Measurements from ENCODE around the gene ZIC1. TPM values are rescaled to one million over a fixed set of nuclear protein-coding genes. Genes with fewer than 3 reads are reported as not detected.

ZIC1 gene
- total RNA-seq, 1 donor from 2014 or later = not detected

DNA sequence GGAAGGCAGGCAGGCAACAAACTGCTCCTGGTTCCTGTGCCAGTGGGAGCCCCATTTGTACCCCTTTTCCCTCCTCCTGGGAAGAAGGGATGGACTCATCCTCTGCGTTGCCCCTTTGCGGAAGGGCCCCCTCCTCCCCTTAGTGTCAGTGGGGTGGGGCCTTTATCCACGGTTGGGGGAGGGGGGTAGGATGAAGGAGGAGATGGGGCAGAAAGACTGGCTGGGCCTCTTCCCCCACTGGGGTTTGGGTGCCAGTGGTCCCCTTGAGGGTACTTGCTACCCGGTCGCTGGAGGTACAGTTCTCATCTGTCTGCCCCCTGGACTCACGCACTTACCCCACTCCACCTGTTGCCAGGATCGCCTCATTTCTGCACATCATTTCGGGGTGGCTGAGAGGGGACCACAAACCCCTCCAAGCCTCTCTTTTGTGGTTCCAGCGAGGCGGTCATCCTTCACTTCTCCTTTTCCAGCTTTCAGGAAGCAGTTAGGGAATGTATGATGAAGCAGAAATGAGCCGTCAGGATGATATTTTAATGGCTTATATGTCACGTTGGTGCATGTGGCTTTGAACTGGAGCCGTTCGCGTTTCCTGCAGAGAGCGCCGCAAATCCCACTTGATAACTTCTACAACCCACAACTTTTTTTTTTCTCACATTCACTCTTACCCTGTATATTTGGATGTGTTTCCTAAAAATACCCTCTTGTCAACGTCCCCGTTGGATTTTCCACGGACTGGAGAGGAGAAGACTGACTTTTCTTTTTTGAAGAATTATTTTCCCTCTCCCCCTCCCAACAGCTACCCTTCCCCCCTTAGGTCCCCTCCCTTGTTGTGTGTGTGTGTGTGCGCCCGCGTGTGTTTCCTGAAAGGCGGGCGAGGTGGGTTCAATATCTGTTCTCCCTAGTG, 2.9 kb upstream of the ZIC1 start, which contains the start of gene ZIC4:
Gene ZIC4 (minus strand): TSS at position 516 of the 904 bp plus-strand sequence. CDS start 3,746 bp downstream, outside the sequence.
- intact Hi-C loops (cut with DNase I) = no loop called here
- no peak for DNase-seq (ENCODE audit: low spot score)

DNA sequence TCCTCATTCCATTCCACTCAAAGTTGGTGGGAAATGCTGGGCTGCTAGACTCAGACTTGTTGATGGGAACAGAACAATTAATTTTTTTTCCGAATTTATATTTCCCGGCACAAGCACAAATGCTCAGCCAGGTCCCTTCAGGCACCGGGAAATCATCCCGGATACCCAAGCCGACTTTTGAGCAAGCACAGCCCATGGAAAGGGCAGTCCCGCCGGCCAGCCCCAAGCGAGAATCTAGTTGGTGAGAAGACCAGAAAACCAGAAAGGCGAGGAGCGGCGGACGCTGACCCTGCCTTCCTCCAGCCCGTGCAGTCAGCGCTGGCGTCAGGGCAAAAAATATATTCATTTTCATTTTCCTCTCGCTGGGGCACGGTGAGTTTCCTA, 2.1 kb upstream of the ZIC1 start:
- intact Hi-C loops (cut with DNase I) = no loop called here
- no peak for DNase-seq (ENCODE audit: low spot score)

DNA sequence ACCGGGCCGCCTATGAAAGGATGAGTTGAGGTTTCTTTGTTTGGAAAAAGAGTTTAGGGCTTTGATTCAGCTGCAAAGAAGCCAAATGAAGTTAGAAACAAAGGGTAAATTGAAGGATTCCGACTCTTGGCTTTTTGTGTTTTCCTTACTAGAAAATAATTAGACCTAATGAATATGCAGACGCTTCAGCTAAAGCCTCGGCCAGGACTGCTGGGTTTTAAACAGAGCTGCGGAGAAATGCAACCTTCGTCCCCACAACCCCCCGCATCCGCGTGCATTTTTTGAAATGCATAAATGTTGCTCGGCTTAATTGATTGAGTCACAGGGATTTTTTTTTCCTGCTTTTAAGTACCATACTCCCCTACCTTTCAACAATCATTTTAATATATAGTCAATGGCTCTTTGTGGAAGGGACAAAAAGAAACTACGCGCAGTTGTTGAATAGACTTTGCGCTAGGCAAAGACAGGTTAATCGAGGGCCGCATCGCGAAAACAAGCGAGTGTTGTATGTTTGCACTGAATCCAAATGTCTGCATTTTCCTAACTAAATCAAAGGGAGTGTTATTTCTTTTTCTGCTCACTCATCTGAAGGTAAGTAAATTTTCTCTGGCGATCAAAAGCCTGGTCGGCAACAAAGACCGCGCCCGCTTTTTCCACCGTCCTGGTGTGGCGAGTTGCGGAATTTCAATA, 1.5 kb upstream of the ZIC1 start:
- intact Hi-C loops (cut with DNase I) = no loop called here
- no peak for DNase-seq (ENCODE audit: low spot score)

DNA sequence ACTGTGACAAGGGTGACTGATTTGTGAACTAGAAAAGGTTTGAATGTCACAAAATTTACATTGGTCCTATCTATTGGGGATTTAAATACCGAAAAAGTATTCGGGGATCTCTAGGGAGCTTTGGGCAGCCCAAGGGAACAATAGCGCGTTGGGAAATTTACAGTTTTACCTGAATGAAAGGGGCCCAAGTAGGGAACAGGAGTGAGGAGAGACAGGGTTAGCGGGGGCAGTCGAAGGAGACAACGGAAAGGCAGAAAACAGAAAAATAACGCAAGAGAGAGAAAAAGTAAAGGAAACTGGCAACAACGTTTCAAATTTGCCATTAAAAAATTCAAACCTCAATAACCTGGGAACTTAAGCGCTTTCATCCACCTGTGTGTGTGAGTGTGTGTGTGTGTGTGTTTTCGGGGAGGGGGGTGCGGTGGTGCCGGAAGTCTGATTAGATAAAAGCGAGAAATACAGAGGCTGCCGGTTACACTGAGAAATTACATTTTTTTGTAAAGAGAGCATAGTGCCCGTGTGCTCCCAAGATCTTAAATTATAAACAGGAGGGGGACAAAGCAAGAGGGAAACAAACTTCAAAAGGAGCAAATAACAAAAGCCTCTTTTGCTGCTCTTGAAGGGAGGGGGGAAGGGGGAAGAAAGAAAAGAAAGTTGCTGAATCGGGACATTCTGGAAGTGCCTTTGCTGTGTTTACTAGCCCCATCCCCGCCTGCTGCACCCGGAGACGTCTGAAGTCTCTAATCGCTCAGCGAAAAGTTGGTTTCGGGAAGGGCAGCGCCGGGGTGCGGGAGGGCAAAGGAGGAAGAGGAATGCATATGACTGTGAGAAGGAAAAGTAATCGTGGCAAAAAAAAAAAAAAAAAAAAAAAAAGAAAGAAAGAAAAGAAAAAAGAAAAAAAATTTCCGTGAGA, 721 bp upstream of the ZIC1 start:
- DNase-seq (ENCODE audit: low spot score) = no peak
- intact Hi-C loops (cut with DNase I) = no loop called here

DNA sequence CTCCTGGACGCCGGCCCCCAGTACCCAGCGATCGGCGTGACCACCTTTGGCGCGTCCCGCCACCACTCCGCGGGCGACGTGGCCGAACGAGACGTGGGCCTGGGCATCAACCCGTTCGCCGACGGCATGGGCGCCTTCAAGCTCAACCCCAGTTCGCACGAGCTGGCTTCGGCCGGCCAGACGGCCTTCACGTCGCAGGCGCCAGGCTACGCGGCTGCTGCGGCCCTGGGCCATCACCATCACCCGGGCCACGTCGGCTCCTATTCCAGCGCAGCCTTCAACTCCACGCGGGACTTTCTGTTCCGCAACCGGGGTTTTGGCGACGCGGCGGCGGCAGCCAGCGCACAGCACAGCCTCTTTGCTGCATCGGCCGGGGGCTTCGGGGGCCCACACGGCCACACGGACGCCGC, 956 bp downstream of the ZIC1 start:
- no peak for DNase-seq (ENCODE audit: low spot score)
- intact Hi-C loops (cut with DNase I) = no loop called here

DNA sequence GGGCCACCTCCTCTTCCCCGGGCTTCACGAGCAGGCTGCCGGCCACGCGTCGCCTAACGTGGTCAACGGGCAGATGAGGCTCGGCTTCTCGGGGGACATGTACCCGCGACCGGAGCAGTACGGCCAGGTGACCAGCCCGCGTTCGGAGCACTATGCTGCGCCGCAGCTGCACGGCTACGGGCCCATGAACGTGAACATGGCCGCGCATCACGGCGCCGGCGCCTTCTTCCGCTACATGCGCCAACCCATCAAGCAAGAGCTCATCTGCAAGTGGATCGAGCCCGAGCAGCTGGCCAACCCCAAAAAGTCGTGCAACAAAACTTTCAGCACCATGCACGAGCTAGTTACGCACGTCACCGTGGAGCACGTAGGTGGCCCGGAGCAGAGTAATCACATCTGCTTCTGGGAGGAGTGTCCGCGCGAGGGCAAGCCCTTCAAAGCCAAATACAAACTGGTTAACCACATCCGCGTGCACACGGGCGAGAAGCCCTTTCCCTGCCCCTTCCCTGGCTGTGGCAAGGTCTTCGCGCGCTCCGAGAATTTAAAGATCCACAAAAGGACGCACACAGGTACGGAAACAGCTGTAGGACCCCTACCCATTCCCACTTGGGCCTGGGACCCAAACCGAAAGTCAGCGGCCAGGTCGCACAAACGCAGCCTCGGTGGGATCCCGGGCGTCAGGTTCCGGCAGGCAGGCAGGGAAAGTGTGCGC, 1.5 kb downstream of the ZIC1 start:
- no peak for DNase-seq (ENCODE audit: low spot score)
- intact Hi-C loops (cut with DNase I) = no loop called here

DNA sequence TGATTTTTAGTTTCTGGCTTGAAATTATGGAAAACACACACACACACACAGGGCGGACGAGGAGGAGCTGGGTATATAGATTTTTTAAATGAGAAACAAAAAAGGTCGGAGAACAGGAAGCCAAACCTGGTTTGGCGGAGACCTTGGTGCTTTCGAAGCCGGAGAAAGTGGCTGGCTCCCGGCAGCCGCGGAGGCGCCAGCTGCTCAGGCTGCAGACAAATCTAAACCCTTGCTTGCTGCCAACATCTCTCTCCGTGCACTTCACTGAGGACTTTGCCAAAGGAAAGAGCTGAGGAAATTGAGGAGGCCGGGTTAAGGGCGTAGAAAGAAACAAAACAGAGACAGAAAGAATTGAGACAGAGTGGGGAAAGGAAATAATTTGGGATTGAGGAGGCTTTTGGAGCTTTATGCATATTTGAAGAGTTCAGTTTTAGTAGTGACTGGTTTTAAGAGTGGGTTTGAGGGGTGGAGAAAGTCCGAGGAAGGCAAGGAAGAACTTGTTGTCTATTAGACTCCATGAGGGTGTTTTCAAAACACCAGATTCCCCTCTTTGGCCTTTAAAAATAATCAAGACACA, 2.2 kb downstream of the ZIC1 start:
- intact Hi-C loops (cut with DNase I) = no loop called here
- no peak for DNase-seq (ENCODE audit: low spot score)

DNA sequence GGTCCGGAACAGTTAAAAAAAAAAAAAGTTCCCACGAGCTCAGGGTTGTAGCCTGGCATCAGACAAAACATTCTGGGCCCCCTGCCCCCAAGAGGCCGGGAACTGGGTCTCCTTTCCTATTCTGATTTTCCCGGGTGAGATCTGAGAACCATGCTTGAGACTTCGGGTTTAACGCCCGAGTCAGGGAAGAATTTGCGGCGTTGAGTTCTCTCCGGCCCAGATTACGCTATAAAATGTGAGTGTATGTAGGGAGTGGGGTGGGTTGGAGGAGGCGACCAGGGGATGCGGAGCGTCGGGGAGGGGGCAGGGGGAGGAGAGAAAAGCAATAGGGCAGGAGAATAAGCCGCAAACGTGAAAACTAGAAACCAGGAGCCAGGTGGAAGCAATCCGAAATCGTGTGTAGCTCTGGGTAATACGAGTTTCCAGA, 2.7 kb downstream of the ZIC1 start:
- DNase-seq (ENCODE audit: low spot score) = no peak
- intact Hi-C loops (cut with DNase I) = no loop called here

DNA sequence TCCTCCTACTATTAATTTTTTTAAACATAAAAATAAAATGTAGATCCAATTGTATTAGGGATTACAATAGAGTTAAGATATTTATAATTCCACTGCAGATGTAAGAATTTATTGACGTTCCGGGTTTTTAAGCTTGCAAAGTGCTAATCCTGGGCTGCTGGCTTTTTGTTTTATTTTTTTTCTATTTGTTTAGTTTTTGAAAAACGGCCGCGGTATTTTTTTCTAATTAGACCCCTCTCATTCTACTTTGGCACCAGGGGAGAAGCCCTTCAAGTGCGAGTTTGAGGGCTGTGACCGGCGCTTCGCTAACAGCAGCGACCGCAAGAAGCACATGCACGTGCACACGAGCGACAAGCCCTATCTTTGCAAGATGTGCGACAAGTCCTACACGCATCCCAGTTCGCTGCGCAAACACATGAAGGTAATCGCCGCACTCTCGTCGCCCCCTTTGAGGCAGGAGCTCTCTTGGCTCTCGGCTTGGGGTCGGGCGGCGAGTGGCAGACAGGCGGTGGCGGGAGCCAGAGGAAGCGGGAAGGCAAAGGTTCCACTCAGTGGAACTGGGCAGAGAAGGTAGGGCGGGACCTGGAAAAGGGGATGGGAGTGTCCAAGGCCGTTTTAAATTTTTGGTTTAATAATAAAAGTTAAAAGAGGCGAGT, 3.2 kb downstream of the ZIC1 start:
- no peak for DNase-seq (ENCODE audit: low spot score)
- intact Hi-C loops (cut with DNase I) = no loop called here

DNA sequence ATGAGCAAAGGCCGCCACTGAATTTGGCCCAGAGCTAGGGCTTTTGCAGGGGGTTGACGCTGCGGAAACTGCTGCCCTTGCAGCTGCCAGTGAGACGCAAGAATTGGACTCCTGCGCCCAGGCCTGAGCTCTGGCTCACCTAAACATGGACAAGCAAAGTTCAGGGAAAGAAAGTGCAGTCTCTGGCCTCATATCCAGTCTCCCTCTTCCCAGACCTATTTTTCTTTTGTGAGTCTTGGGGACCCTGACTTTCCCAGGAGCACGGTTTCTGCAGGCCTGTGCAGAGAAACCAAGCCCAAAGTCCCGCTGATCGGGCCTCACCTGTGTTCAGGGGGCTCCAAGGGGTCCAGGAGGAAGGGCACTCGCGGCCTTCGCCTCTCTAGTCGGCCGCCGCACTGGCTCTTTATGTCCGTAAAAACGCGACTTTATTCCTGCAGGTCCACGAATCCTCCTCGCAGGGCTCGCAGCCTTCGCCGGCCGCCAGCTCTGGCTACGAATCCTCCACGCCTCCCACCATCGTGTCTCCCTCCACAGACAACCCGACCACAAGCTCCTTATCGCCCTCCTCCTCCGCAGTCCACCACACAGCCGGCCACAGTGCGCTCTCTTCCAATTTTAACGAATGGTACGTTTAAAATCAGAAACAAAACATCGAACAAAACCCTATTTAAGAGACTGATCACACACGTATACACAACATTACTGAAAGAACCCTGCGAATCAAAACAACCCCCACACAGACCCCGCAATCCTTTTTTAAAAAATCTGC, 3.9 kb downstream of the ZIC1 start:
- no peak for DNase-seq (ENCODE audit: low spot score)
- intact Hi-C loops (cut with DNase I) = no loop called here

DNA sequence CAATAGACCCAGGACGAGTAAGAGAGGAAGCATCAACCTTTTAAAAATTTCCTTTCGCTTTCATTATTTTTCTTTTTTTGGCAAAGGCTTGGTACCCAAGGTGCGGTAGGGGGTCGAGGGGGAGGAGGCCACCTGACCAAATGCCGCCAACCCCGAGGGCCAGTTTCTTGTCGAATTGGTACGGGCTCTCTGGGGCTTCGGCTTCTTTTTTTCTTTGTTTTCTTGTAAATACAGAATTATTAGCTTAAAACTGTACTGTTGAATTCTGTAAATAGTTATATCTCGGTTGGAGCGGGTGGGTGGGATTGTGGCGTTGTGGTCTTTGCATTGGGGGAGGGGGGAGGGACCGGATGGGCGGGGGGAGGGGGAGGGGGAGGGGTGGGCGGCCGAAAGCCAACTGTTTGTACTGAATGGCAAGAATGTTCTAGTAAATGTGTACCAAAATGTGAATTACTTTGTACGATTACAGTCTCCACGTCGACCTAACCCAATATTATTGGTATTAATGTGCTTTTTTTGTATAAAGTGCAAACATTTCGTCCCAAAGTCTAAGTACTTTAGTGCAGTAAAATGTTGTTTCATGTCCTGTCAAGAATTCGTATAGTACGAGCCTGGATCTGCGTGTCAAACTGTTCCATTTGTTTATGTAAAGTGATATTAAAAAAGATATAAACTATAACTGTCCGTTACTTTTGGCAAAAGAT, 4.7 kb downstream of the ZIC1 start:
- intact Hi-C loops (cut with DNase I) = no loop called here
- DNase-seq (ENCODE audit: low spot score) = no peak

DNA sequence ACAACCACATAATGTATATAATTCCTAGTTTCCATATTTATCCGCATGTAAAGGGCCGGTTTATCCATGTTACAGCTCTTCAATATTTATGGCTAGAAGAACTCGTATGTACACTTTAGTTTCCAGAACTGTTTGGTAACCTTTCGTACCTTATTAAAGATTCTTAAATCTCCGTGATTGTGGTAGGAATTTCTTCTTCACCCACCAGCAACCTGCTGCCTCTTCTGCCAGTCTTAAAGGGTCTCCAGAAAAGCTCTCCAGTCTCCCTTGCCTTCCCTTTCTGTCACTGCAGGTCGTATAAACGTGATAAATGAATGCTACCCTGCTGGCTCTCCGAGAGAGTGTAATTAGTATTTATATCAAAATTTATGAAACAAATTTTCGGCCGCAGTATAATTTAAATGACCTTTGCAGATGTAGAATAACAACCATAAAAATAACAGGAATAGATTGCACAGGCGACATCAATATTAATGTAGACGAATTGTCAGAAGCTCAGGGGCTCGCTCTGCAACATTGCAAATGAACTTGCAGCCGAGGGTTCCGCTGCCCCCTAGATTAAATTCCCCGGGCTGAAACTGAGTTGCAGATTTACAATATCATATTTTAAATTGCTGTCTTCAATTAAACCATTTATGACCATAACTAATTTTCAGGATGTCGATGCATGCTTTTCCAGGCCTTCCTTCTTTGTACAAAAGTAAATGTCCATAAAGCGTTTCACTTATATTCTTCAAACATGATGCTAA, 5.4 kb downstream of the ZIC1 start:
- DNase-seq (ENCODE audit: low spot score) = no peak
- intact Hi-C loops (cut with DNase I) = no loop called here

DNA sequence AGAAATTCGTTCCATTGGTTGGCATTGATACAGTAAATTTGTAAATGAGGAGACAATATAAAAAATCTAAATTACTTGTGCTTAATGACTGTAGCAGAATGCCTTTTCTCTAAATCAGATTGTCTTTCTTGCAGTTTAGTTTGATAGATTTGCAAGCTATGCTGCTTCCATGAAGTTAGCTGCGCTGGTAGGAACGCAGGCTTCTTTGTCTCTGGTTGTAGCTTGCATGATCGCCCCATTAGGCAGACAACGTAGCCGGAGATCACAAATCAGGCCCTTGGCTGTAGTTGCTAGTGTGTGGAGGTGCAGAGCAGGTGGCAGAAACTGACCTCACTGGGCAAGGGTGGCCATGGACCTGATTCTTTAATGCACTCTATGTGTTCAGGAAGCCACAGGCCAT, 6.1 kb downstream of the ZIC1 start:
- no peak for DNase-seq (ENCODE audit: low spot score)
- intact Hi-C loops (cut with DNase I) = no loop called here

DNA sequence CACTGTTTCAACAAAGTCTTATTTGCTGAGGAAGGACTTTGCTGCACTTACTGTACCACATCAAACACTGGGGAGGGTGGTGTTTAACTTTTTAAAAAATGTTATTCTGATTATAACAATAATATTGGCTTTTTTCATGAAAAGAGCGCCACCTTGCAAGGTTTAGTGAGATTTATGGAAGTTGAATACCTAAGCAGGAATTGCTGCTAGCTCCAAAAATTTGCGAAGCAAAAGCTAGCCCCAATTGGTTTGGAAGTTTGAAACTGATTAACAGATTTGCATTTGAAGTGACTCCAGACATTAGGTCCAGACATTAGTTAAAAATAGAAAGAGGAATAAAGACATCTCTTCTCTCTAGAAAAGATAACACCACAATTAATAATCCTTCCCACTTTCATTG, 6.7 kb downstream of the ZIC1 start:
- no peak for DNase-seq (ENCODE audit: low spot score)
- intact Hi-C loops (cut with DNase I) = no loop called here

DNA sequence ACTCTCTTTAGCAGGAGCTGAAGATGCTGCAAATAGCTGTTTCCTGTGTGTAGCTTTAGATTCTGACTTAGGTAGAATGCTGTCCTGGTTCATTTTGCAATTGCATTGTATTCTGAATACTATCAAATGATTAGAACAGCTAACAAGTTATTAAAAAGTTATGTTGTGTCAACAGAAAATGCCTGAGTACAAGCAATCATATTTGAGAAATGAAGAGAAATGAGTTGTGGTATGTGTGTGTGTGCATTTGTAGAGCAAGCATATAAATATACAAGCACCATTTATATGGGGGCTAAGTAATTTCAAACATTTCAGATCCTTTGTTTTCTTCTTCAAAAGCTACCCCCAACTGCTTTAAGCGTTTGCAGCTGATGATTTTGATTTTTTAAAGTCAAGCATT, 7.8 kb downstream of the ZIC1 start:
- intact Hi-C loops (cut with DNase I) = no loop called here
- no peak for DNase-seq (ENCODE audit: low spot score)

DNA sequence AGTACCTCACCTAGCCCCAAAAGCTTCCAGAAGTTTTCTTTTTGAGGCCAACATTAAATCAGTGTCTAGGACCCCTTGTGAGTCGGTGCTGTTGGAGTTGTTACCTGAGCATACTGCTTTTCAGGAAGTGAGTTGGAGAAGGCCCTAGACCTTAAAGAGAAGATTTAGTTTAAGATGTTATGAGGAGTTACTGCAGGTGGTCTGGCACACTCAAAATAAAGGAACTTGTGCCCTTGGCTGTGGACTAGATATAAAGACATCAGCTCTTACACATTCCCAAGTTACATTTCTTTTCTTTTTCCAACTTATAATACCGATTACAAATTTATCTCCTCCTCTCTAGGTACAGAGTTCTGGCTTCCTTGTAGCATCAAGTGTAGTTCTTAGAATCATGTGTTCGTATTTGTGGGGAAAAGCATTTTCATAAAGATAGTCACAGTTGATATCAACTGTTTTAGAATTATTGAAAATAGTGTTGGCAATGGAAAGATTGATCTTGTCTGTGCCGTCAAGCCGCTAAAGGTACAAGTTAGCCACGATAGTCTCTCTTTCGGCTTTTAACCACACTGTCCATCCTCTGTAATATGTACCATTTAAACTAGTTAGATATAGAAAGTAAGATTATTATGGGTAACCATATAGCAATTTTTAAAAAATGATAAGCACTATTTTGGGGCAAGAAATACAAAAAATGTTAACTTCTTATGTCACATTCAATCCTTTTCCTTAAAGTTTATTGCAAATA, 8.6 kb downstream of the ZIC1 start:
- DNase-seq (ENCODE audit: low spot score) = no peak
- intact Hi-C loops (cut with DNase I) = no loop called here
